ENCODE results near the gene GSX1. TPM values are rescaled to one million over a fixed set of nuclear protein-coding genes. Genes with fewer than 3 reads are reported as not detected.

GSX1 gene
- total and polyA plus RNA-seq, 9 of the 15 experiments (the other 6 are each of a cell fraction or from before 2014, with no cell fraction given) = not detected

- TF ChIP-seq REST (IDR thresholded peaks at IDR 0.05; ENCODE audit: borderline replicate concordance) = peak; percentile 94
- TF ChIP-seq REST (CRISPR knock-in tag; IDR thresholded peaks at IDR 0.05; ENCODE audit: low read depth) = no peak
- TF ChIP-seq SETDB1 (IDR thresholded peaks at IDR 0.05; ENCODE audit: low read length) = no peak
- TF ChIP-seq MAZ (CRISPR knock-in tag; conservative IDR thresholded peaks at IDR 0.05 in 1 of 2, IDR thresholded peaks at IDR 0.05 in 1 of 2) = peak; percentile 29 to 62; a peak in 1 of 4 replicates
- TF ChIP-seq SMC3 (conservative IDR thresholded peaks at IDR 0.05; ENCODE audit: insufficient read depth, low read depth, low read length) = peak; percentile 79
- peak; percentile 71 to 84 (median 73) for TF ChIP-seq CTCF (IDR thresholded peaks at IDR 0.05 in 2 of 3, conservative IDR thresholded peaks at IDR 0.05 in 1 of 3; ENCODE audit: insufficient read depth in 2 of 3, low read depth in 1 of 3, low read length in 3 of 3)
- peak; percentile 96 for TF ChIP-seq HINFP (tag; conservative IDR thresholded peaks at IDR 0.05; ENCODE audit: low read depth)
Observed at GRCh38 chr13:27830010-27830409, 37.7 kb downstream of the GSX1 start (continued).

All from K562 (cell line).